Activated CD4-positive, alpha-beta T cell treated with anti-CD3 and anti-CD28 coated beads for 48 hours (primary cell): ENCODE results near the gene ACER1.
A peak's percentile ranks its signal among the peaks of the same experiment; 100 is the strongest.

Source experiments
- DNase-seq: peaks from one replicate; pipeline ENCODE4 v3.0.0-alpha.2; 2020

The ACER1 gene

DNA sequence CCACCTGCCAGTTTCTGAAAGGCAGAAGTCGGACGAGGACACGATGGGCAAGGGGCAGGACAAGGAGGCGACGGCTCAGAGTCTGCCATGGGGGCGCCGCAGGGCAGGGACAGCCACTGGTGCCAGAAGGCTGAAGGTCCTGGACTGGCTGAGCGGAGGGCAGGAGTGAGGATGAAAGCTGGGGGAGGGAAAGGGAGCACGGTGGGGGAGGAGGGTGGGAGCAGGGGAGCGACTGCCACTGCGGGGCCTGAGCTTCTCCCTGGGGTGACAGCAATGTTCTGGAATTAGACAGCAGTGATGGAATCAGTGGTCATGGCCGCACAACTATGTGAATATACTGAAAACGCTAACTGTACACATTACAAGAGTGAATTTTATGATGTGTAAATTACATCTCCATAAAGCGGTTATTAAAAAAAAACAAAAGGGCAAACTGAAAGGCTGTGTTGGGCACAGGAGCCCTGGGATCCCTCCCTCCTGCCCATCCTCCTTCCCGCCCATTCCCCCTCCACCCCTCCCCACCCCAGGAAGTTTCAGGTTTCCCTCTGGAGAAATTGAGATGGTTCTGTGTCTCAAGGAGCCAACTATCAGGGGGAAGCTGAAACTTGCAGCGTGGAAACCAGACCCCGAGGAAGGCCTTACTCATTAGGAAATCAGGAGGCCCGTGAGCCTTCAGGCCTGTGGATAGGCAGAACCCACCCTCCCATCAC is 69.5 kb downstream of the ACER1 start:
- no peak for DNase-seq

- no peak for DNase-seq
These were observed 70.1 kb downstream of the ACER1 start for GRCh38 chr19:6263306-6263705.

DNA sequence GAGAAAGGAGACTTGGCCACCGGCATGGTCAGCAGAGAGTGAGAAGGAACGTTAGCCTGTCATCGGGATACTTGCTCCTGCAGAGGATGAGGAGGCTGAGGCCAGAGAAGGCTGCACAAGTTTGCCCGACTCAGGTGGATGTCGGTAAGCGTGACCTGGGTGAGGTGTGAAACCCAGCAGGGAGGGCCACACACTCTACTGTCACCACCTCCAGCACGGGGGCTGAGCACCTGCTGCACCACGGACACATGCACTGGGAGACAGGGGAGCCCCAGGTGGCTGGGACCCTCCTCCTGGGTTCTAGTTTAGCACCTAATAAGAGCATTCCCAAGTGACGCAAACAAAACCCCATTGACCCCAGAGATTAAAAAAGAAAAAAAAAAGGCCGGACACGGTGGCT is 70.9 kb downstream of the ACER1 start:
- DNase-seq, result no peak

- no peak for DNase-seq
These were observed 71.5 kb downstream of the ACER1 start for GRCh38 chr19:6261883-6262282.

GRCh38 chr19:6260912-6261650 is 72.3 kb downstream of the ACER1 start:
- DNase-seq, result peak; percentile 48

DNA sequence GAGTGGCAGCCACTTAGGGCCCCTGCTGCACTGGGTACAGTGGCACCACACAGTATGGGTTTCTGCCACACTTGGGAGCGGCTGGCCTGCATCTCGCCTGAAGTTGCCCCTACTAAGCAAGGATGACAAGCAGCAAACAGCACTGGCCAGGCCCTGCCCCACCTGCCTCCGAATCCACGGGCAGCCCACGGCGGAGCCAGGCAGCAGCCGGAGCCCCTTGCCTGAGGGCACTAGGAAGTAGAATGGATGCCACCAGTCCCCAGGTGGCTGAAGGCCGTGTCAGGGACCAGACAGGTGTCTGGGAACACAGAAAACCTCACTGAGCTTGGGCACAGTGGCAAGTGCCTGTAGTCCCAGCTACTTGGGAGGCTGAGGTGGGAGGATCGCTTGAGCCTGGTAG is 73.0 kb downstream of the ACER1 start:
- DNase-seq, result no peak

GRCh38 chr19:6259312-6259861 is 74.0 kb downstream of the ACER1 start:
- DNase-seq, result no peak

- DNase-seq, result no peak
These were observed 74.5 kb downstream of the ACER1 start for GRCh38 chr19:6258812-6259311.
